ENCODE data around the gene TFE3. TPM values are rescaled to one million over a fixed set of nuclear protein-coding genes. Genes with fewer than 3 reads are reported as not detected.
"Not testable (repeated sequence)": the region's sequence is repeated elsewhere in the genome, so short reads cannot be mapped to it uniquely, and the experiment has no call there.

TFE3 gene
- total RNA-seq, 1 donor from 2014 or later = 53.2 TPM

- H3K9me3 Mint-ChIP-seq = peaks cover 13% of the 10 kb centered on the region
- no peak for TF ChIP-seq CTCF (IDR thresholded peaks at IDR 0.05; ENCODE audit: unreplicated experiment)
- peaks cover 30% of the 10 kb centered on the region for H3K36me3 Mint-ChIP-seq
- no peak overlapping the region for H3K4me3 Mint-ChIP-seq
- no peak for DNase-seq (ENCODE audit: low spot score in 2 of 2, unreplicated experiment in 2 of 2)
- H3K27me3 Mint-ChIP-seq (ENCODE audit: low read depth) = no peaks in the 10 kb centered on the region
- no peaks in the 10 kb centered on the region for H3K4me1 Mint-ChIP-seq
- H3K27ac Mint-ChIP-seq = no peak overlapping the region
Observed at GRCh38 chrX:48989483-48989882, 53.7 kb downstream of the TFE3 start.

- Mint-ChIP-seq H3K4me3 (no peak overlapping the region), H3K4me1 (no peaks in the 10 kb centered on the region), H3K9me3 (peaks cover 15% of the 10 kb centered on the region), H3K27ac (no peak overlapping the region), H3K27me3 (ENCODE audit: low read depth) (no peaks in the 10 kb centered on the region), H3K36me3 (peaks cover 33% of the 10 kb centered on the region)
- DNase-seq (ENCODE audit: low spot score in 2 of 2, unreplicated experiment in 2 of 2) = no peak
- no peak for TF ChIP-seq CTCF (IDR thresholded peaks at IDR 0.05; ENCODE audit: unreplicated experiment)
Observed at GRCh38 chrX:48983896-48984295, 59.3 kb downstream of the TFE3 start.

DNA sequence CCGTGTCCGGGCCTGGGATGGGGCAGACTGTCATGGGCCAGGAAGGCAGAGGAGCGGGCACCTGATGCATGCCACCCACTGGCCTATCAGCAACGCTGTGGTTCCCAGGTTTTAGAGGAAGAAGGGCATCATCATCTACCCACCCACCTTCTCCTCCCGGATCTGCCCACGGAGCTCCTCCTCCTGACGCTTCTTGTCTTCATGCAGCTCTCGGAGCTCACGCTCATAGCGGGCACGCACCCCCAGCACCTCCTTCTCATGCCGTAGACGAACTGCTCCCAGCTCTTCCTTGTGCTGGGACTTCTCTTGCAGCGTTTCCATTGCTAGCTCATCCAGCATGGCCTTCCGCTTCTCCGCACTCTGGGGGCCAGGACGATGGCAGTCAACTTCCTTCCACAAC lies 60.1 kb downstream of the TFE3 start:
- TF ChIP-seq CTCF (IDR thresholded peaks at IDR 0.05; ENCODE audit: unreplicated experiment) = no peak
- Mint-ChIP-seq H3K4me3 (no peak overlapping the region), H3K9me3 (peaks cover 12% of the 10 kb centered on the region), H3K36me3 (peaks cover 30% of the 10 kb centered on the region), H3K4me1 (no peaks in the 10 kb centered on the region), H3K27me3 (ENCODE audit: low read depth) (no peaks in the 10 kb centered on the region), H3K27ac (no peak overlapping the region)
- DNase-seq (ENCODE audit: low spot score in 2 of 2, unreplicated experiment in 2 of 2) = no peak

DNA sequence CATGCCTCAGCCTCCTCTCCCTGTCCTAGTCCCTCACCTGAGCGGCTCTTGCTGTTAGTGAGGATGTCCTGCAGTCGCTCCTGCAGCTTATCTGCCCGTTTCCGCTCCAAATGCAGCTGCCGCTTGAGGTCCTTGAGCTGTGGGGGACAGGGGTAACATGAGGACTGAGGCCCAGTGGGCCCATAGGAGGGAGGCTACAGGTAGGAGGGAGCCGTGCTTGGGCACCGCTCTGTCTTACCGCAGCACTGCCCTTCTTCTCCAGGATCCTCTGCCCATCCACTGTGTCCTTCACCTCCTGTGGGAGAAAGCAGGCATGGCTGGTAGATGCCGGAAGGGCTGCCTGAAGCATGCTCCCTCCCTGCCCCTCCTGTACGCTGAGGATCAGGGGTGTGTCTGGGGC lies 62.0 kb downstream of the TFE3 start:
- H3K4me1 Mint-ChIP-seq = no peaks in the 10 kb centered on the region
- no peaks in the 10 kb centered on the region for H3K27me3 Mint-ChIP-seq (ENCODE audit: low read depth)
- no peak for TF ChIP-seq CTCF (IDR thresholded peaks at IDR 0.05; ENCODE audit: unreplicated experiment)
- H3K4me3 Mint-ChIP-seq = no peak overlapping the region
- H3K27ac Mint-ChIP-seq = no peak overlapping the region
- H3K9me3 Mint-ChIP-seq = peaks cover 12% of the 10 kb centered on the region
- H3K36me3 Mint-ChIP-seq = peaks cover 33% of the 10 kb centered on the region
- no peak for DNase-seq (ENCODE audit: low spot score in 2 of 2, unreplicated experiment in 2 of 2)

DNA sequence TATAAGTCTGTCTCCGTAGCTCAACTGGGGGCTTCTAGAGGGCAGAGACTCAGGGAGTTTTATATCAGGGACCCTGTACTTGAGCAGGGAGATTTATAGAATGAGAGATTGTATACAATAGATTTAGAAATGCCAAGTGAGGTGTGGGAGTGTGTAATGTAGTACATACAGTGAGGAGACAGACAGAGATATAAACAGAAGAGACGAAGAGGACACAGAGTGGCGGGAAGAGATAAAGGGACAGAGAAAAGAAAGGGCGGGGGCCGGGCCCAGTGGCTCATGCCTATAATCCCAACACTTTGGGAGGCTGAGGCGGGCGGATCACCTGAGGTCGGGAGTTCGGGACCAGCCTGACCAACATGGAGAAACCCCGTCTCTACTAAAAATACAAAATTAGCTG lies 62.8 kb downstream of the TFE3 start:
- not testable (repeated sequence) for DNase-seq (ENCODE audit: low spot score in 2 of 2, unreplicated experiment in 2 of 2); H3K4me1 Mint-ChIP-seq; H3K4me3 Mint-ChIP-seq; H3K9me3 Mint-ChIP-seq; H3K27ac Mint-ChIP-seq; H3K27me3 Mint-ChIP-seq (ENCODE audit: low read depth)
- peaks cover 32% of the 10 kb centered on the region for H3K36me3 Mint-ChIP-seq

Other genes starting within 250 kb of the TFE3 start
- gene HDAC6, start 241.3 kb downstream of the TFE3 start, total RNA-seq = 196 to 205 TPM (median 200 TPM) in 3 replicates
- 0.33 to 0.63 TPM (median 0.54 TPM) in 3 replicates for gene ERAS, start 216.8 kb downstream of the TFE3 start, total RNA-seq
- gene PCSK1N, start 207.7 kb downstream of the TFE3 start, total RNA-seq = 41.6 to 46.9 TPM (median 42.8 TPM) in 3 replicates
- gene TIMM17B, start 145.6 kb downstream of the TFE3 start, total RNA-seq = 64.7 to 68.2 TPM (median 67.6 TPM) in 3 replicates
- 62.2 to 64.9 TPM (median 64.3 TPM) in 3 replicates for gene PQBP1, start 145.4 kb downstream of the TFE3 start, total RNA-seq
- gene SLC35A2, start 131.7 kb downstream of the TFE3 start, total RNA-seq = 42.2 to 45.9 TPM (median 43.8 TPM) in 3 replicates
- 9.3 to 10.3 TPM (median 9.7 TPM) in 3 replicates for gene PIM2, start 124.3 kb downstream of the TFE3 start, total RNA-seq
- 64.4 to 66.0 TPM (median 64.5 TPM) in 3 replicates for gene OTUD5, start 85.8 kb downstream of the TFE3 start, total RNA-seq
- gene KCND1, start 71.5 kb downstream of the TFE3 start, total RNA-seq = 5.1 to 6.1 TPM (median 5.6 TPM) in 3 replicates
- gene GRIPAP1, start 41.1 kb downstream of the TFE3 start, total RNA-seq = 64.4 to 69.7 TPM (median 68.4 TPM) in 3 replicates
- 33.5 to 35.1 TPM (median 33.7 TPM) in 3 replicates for gene CCDC120, start 15.6 kb upstream of the TFE3 start, total RNA-seq
- gene PRAF2, start 30.6 kb upstream of the TFE3 start, total RNA-seq = 30.5 to 32.0 TPM (median 31.7 TPM) in 3 replicates
- 48.6 to 59.9 TPM (median 53.2 TPM) in 3 replicates for gene WDR45, start 36.5 kb upstream of the TFE3 start, total RNA-seq
- 16.4 to 18.2 TPM (median 17.2 TPM) in 3 replicates for gene GPKOW, start 80.4 kb upstream of the TFE3 start, total RNA-seq
- 6.3 to 7.1 TPM (median 6.4 TPM) in 3 replicates for gene MAGIX, start 119.4 kb upstream of the TFE3 start, total RNA-seq
- gene PLP2, start 128.5 kb upstream of the TFE3 start, total RNA-seq = 37.5 to 38.1 TPM (median 37.8 TPM) in 3 replicates
- 11.9 to 13.5 TPM (median 13.4 TPM) in 3 replicates for gene PRICKLE3, start 143.0 kb upstream of the TFE3 start, total RNA-seq
- gene SYP, start 156.8 kb upstream of the TFE3 start, total RNA-seq = 0.27 to 0.33 TPM (median 0.32 TPM) in 3 replicates
- gene CACNA1F, start 190.0 kb upstream of the TFE3 start, total RNA-seq = 0.32 to 0.75 TPM (median 0.47 TPM) in 3 replicates
- 15.4 to 17.5 TPM (median 15.7 TPM) in 3 replicates for gene CCDC22, start 192.1 kb upstream of the TFE3 start, total RNA-seq
- 0.27 to 0.34 TPM (median 0.32 TPM) in 3 replicates for gene FOXP3, start 221.4 kb upstream of the TFE3 start, total RNA-seq
- gene PPP1R3F, start 226.4 kb upstream of the TFE3 start, total RNA-seq = 8.9 to 11.4 TPM (median 9.6 TPM) in 3 replicates